HG02885 (cell line): ENCODE measurements around the gene ARVCF.

ENCODE experiments used
- ATAC-seq: cut with Tn5 transposase; IDR thresholded peaks from one replicate; pipeline ENCODE4 v1.9.1; 2021; ENCODE audit warnings: mild to moderate bottlenecking; ENCODE audit not compliant: unreplicated experiment, poor library complexity

The ARVCF gene

GRCh38 chr22:20018001-20018400 is 1.4 kb upstream of the ARVCF start:
- ATAC-seq, result no peak

DNA sequence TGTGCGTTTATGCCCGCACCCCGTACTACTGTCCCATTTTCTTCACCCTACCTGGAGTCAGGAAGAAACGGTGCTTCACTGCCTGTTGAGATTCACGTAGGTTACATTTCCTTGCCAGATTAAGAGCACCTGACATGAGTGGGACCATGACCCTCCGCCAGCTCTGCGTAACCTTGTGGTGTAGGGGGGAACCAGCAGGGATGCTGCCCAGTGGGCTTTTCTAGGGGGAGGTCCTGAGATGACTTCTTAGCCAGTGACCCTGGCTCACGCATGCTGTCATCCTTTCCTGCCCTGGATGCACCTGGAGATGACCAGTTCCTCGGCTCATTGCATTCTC is 967 bp upstream of the ARVCF start:
- no peak for ATAC-seq

DNA sequence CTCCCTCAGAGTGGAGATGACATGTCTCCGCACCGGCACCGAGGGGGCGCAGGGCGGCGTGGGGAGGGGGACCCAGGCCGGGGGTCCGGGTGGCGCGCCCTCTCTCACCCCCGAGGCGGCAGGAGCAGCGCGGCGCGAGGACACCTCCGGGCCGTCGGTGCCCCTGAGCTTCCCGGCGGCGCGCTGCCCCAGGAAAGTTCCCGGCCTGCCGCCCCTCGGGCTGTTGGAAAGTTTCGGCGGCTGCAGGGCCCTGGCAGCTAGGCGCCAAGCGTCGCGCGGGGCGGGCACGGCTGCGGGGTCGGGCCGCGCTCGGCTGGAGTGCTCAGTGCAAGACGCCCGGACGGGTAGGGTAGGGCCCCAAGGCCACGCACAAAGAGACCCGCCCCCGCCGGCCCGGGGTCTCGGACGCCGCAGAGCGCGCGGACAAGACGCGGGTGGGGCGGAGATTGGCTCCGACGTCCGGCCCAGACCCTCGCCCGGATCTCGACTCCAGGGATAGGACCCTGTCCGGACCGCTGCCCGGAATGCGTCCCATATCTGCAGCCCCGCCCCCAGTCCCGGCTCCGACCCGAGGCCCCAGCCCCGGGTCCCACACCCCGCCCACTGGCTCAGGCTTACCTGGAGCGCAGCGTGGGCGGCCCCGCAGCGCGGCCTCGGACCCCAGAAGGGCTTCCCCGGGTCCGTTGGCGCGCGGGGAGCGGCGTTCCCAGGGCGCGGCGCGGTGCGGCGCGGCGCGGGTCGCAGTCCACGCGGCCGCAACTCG is 471 bp downstream of the ARVCF start:
- no peak for ATAC-seq

- ATAC-seq, result no peak
Observed at GRCh38 chr22:20015187-20015625, 1.4 kb downstream of the ARVCF start.

GRCh38 chr22:20014526-20015186 is 2.0 kb downstream of the ARVCF start:
- no peak for ATAC-seq

DNA sequence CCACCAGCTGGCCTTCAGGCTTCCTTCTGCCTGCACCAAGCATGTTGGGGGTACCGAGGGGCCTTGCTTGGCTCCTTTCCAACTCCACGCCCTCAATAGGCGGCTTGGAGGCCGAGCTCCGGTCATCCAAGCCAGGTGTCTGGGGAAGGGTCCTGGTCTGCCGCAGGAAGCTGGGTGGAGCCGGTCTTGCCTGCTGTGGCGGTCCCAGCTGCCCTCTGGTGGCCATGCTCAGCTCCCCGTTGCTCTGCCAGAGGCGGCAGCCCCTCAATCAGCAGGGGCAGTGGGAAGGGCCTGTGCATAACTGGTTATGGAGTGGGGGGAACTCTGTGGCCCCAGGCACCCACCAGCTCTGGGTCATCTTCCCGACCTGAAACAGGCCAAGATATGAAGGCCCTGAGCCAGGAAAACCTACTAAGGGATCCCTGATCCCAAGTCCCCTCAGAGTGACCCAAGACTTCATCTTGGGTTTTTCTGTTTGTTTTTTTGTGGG is 3.2 kb downstream of the ARVCF start:
- ATAC-seq, result no peak

DNA sequence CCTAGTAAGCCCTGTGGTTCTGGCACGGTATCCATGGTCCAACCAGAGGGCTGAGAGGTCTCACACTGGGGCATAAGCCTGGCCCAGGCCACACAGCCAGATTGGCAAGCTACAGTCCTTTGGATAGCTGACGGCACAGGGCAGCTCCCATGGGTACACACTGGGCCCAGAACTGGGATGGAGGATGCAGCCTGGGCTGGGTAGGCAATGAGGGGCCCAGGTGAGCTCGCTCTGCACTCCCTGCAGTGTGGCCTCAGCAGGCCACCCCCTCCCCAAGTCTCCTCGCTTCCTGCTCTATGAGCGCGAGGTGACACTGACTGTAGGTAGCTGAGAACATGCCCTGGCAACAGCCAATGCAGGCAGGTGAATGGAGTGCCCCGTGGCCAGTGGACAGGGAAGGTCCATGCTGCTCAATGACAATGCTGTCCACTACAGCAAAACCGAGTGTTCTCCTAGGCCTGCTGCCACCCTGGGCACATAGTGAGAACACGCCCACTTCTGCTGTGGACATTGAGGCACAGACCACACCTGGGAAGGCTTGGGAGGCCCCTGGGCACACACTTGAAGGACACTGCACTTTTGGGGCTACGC is 3.8 kb downstream of the ARVCF start:
- no peak for ATAC-seq

DNA sequence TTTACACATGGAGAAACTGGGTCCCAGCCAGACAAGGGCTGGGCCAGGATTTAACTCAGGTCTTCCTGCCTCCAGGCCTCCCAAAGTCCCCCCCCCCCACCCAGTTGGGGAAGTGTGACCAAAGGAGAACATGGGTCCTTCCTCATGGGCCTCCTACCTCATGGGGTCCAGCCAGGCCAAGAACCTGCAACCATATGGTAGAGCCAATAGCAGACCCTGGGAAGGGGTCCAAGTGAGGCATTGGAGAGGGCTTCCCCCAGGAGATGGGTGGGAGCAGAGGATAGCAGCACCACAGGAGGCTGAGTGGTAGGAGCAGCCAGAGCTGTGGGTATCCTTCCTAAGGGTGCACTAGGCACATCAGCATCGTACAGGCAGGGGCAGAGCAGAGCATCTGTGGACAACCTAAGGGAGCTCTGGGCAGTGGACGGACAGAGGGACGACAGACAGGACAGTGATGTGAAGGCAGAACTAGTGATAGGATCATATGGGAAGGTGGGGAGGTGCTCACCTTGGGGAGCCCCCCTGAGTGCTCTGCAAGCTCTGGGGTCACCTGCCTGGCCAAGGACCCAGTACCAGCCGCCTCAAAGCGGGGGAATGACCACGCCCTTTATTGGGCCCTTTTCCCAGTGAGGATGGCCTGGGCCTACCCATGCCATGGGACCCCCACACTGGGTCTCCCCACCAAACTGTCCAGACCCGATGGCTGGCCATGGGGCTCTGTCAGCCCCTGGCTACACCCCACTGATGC is 4.5 kb downstream of the ARVCF start:
- no peak for ATAC-seq

GRCh38 chr22:20011123-20011992 is 5.3 kb downstream of the ARVCF start:
- no peak for ATAC-seq

DNA sequence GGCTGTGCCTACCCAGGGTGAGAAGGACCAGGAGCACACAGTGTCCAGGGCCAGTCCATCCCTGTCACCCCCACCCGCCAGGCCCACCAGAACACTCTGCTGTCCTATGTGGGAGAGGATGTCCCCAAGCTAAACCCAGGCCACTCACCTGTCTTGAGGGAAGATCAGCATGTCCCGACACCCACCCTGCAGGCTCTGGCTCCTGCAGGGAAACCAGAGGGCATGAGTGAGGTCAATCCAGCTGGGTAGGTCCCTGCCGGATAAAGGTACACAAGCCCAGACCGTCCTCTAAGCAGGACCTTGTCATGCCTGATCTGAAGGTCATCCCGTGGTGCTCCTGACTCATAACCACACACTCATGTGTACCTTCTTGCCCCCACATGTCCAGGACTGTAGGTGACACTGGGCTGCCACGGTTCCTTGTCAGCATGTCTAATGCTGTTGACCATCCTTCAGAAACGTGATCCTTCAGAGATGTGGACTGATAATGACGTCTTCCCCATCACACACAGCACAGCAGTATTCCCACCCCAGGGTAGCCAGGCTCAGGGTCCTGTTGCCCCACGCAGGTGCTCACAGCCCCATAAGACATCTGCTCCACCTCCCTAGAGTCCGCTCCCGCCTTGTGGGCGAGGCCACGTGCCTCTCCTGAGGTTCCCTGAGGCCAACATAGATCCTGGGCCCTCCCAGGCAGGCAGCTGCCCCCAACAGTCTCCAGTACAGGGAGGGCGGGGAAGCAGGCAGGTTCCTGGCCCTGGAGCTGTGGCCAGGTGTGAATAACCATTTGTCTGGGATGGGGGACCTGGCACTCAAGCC is 6.1 kb downstream of the ARVCF start:
- no peak for ATAC-seq

DNA sequence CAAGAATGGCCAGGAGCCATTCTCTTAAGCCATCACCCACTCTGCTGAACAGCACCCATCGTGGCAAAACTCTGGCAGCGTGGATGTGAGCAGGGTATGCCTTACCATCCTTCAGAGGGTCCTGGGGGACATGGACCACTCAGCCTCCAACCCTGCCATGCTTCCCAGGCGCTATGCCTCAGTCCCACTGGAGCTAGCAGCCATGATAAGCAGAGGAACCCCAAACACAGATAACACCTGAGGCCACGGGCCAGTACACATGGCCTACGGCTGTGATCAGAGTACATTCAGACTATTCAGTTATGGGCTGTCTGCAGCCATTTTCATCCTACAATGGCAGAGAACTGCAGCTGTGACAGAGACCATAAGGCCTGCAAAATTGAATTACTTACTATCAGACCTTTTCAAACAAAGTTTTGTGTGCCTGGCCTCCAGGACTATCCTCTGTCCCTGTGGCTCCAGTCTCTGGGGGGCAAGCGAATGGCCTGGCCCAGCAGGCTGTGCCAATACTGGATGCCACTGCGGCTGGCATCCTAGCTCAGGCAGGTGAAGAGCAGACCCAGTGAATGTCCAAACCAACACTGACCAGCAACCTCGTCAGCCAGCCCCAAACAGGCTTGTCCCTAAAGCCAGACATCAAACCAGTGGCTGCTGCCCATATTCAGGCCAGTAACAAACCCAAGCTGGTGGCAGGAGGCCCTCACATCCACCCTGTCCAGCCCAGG is 6.9 kb downstream of the ARVCF start:
- ATAC-seq, result no peak

DNA sequence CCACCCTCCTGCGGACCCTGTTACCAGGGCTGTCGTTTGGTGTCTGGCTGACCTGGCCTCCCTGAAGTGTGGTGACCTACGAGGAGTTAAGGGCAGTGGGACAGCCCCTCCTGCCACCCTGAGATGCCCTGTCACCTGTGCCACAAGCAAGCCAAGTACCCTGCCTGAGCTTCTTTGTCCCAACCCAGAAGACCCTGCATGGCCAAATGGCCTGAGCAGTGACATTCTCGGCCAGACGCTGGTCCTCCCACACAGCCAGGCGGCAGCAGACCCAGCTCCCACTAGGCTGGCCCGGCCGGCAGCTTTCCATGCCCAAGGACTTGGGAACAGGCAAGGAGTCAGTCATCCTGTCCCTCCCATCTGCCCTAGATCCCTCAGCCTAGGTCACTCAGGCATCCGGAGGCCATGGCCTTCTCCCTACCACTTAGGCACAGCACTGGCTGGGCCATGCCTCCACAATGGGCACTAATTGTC is 7.6 kb downstream of the ARVCF start:
- no peak for ATAC-seq

- ATAC-seq, result no peak
Observed at GRCh38 chr22:20008221-20008995, 8.2 kb downstream of the ARVCF start.

DNA sequence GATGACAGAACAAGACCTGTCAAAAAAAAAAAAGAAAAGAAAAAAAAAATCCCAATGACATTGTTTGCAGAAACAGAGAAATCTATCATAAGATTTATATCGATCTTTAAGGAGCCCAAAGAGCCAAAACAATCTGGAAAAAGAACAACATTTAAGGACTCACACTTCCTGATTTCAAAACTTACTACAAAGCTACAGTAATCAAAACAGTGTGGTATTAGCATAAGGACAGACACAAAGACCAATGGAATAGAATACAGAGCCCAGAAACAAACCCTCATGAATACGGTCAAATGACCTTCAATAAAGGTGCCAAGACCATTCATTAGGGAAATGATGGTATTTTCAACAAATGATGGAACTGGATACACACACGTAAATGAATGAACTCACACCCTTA is 12.2 kb downstream of the ARVCF start:
- no peak for ATAC-seq

GRCh38 chr22:20003304-20003703 is 13.3 kb downstream of the ARVCF start:
- no peak for ATAC-seq

GRCh38 chr22:20002636-20003035 is 14.0 kb downstream of the ARVCF start:
- no peak for ATAC-seq

- ATAC-seq, result no peak
Observed at GRCh38 chr22:20002128-20002527, 14.5 kb downstream of the ARVCF start.
